Measurements from ENCODE around the gene FAM227A.

The FAM227A gene

DNA sequence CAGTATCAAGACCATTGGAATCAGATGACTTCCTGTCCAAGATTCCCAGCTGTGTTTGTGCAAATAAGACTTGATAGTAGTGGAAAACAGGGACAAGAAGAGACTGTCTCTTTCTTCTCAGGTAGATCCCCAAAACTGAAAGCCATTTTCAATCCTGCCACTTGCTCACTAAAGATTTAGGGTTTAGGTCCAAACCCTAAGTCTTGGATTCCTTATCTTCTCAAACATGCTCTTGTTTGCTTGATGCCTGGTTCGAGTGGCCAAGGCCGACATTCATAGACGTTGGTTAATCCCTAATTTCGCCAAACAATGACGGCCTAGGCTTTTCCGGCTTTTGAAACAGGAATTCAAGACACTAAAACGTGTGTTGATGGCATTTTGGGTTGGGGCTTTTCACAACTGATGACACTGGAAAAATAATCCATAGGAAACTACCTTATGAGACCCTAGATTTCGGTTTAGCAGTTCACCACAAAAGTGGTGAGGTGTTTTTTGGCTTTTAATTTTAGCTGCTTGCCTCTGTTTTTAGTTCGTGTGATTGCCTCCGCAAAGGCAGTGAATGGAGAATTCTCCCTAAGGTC is 48.6 kb upstream of the FAM227A start:
- Histone ChIP-seq H3K4me3 (ENCODE audit: low read depth, low read length) (peak overlapping the region; percentile 32), H3K27ac (ENCODE audit: extremely low read depth, low read depth, low read length) (peak overlapping the region; percentile 63), H3K9me3 (ENCODE audit: control insufficient read depth, insufficient read depth, low read depth, low read length) (no peaks in the 10 kb centered on the region), H3K4me1 (ENCODE audit: control insufficient read depth, insufficient read depth, low read length) (peaks cover 13% of the 10 kb centered on the region), H3K36me3 (ENCODE audit: control insufficient read depth in 2 of 2, insufficient read depth in 1 of 2, low read length in 2 of 2) (peaks cover 0 to 14% of the 10 kb centered on the region in 2 experiments; a peak in 1 of 3 replicates)
- peak; percentile 32; the same call in 1 of the 2 replicates for TF ChIP-seq ZBTB20 (tag by site-specific recombination; IDR thresholded peaks at IDR 0.05)
- no peak for TF ChIP-seq ZBTB1 (tag by site-specific recombination; IDR thresholded peaks at IDR 0.05)
- TF ChIP-seq, protein P1, sequence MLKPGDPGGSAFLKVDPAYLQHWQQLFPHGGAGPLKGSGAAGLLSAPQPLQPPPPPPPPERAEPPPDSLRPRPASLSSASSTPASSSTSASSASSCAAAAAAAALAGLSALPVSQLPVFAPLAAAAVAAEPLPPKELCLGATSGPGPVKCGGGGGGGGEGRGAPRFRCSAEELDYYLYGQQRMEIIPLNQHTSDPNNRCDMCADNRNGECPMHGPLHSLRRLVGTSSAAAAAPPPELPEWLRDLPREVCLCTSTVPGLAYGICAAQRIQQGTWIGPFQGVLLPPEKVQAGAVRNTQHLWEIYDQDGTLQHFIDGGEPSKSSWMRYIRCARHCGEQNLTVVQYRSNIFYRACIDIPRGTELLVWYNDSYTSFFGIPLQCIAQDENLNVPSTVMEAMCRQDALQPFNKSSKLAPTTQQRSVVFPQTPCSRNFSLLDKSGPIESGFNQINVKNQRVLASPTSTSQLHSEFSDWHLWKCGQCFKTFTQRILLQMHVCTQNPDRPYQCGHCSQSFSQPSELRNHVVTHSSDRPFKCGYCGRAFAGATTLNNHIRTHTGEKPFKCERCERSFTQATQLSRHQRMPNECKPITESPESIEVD (tag by site-specific recombination; IDR thresholded peaks at IDR 0.05): 0 out of 2 replicates have a peak, but pooled peaks have one; percentile 18
- TF ChIP-seq ZNF792 (tag by site-specific recombination; IDR thresholded peaks at IDR 0.05): no peak
- 0 out of 2 replicates have a peak, but pooled peaks have one; percentile 25 for TF ChIP-seq ZBTB48 (tag by site-specific recombination; IDR thresholded peaks at IDR 0.05)
- TF ChIP-seq ZNF391 (tag by site-specific recombination; IDR thresholded peaks at IDR 0.05; ENCODE audit: borderline replicate concordance, low read depth): 0 out of 2 replicates have a peak, but pooled peaks have one; percentile 67
- no peak for TF ChIP-seq ZSCAN16 (tag by site-specific recombination; IDR thresholded peaks at IDR 0.05)
- no peak for TF ChIP-seq ZNF112 (tag by site-specific recombination; IDR thresholded peaks at IDR 0.05)
- ChIA-PET POLR2A (no interaction called here), CTCF (interaction anchor here (0.9 kb wide), 1 partner anchor 21 kb away, joined by 4 read pairs; no protein-coding TSS in a partner anchor)

DNA sequence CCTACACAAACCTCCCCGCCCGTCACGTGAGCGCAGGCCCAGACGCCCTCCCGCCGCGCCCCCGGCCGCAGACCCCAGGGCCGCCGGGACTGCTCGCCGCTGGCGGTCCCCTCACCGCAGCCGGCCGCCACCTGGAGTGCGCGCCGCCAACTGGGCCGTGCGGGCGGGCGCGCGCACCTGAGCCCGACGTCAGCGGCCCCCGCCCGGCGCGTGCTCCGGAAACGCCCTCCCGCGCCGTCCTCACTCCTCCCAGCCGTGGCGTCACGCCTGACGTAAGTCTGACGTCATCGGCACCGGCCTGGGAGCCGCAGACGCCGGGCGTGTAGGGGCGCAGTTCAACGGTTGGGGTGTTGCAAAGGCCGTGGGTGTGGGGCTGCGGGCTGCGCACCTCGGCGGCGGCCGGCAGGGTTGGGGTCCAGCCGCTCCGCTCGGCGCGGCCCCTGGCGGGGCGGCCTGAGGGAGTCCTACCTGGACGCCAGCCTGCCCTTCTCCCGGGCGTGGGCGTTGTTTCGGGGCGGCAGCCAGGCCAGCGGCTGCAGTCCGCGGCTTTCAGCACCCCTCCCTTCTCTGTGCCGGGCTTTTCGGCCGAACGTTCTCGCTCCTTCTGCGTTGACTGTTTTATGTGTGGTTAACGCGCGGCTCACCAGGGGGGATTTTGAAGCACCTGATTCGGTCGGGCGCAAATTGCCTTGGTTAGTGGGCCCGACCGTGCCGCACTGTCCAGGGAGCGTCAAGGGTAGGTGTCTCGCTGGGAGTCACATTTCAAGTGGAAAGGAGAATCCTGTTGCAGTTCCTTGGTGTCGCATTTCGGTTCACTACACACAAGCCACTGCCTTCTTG is 44.8 kb upstream of the FAM227A start, which contains the start of gene JOSD1:
TSS of gene JOSD1 (minus strand) at position 155 of the 840 bp plus-strand sequence. CDS start 956 bp downstream, outside the sequence.
- POLR2A ChIA-PET: interaction anchor here (8.0 kb wide), 1 partner anchor 19 kb away, joined by 60 read pairs; the partner anchor contains the start of gene TOMM22
- peaks cover 3 to 30% of the 10 kb centered on the region in 2 experiments; a peak in 2 of 3 replicates for H3K36me3 ChIP-seq (ENCODE audit: control insufficient read depth in 2 of 2, insufficient read depth in 1 of 2, low read length in 2 of 2)
- H3K4me3 ChIP-seq (ENCODE audit: low read depth, low read length): peak within 1 kb of the TSS; percentile 76
- H3K4me1 ChIP-seq (ENCODE audit: control insufficient read depth, insufficient read depth, low read length): peaks cover 7% of the 10 kb centered on the region; the same call in 1 of the 2 replicates
- H3K9me3 ChIP-seq (ENCODE audit: control insufficient read depth, insufficient read depth, low read depth, low read length): no peaks in the 10 kb centered on the region
- peak within 1 kb of the TSS; percentile 93 for H3K27ac ChIP-seq (ENCODE audit: extremely low read depth, low read depth, low read length)
- CTCF ChIA-PET: no interaction called here
- TF ChIP-seq SALL2 (tag by site-specific recombination; IDR thresholded peaks at IDR 0.05; ENCODE audit: borderline replicate concordance) (0 out of 2 replicates have a peak, but pooled peaks have one; percentile 74), MEIS1 (CRISPR knock-in tag; IDR thresholded peaks at IDR 0.05; ENCODE audit: borderline replicate concordance) (no peak), ZNF677 (tag by site-specific recombination; IDR thresholded peaks at IDR 0.05) (no peak), SCRT2 (tag by site-specific recombination; IDR thresholded peaks at IDR 0.05) (peak; percentile 93), ZNF2 (tag by site-specific recombination; IDR thresholded peaks at IDR 0.05) (peak; percentile 88), ZNF10 (tag by site-specific recombination; IDR thresholded peaks at IDR 0.05) (peak; percentile 66), ZBTB20 (tag by site-specific recombination; IDR thresholded peaks at IDR 0.05) (peak; percentile 79), ZNF140 (tag by site-specific recombination; IDR thresholded peaks at IDR 0.05) (no peak), ZNF600 (tag by site-specific recombination; IDR thresholded peaks at IDR 0.05) (peak; percentile 64; the same call in 1 of the 2 replicates)
- TF ChIP-seq, protein P2, sequence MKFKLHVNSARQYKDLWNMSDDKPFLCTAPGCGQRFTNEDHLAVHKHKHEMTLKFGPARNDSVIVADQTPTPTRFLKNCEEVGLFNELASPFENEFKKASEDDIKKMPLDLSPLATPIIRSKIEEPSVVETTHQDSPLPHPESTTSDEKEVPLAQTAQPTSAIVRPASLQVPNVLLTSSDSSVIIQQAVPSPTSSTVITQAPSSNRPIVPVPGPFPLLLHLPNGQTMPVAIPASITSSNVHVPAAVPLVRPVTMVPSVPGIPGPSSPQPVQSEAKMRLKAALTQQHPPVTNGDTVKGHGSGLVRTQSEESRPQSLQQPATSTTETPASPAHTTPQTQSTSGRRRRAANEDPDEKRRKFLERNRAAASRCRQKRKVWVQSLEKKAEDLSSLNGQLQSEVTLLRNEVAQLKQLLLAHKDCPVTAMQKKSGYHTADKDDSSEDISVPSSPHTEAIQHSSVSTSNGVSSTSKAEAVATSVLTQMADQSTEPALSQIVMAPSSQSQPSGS (tag by site-specific recombination; IDR thresholded peaks at IDR 0.05; ENCODE audit: low read depth): peak; percentile 98
- TF ChIP-seq, protein P3, sequence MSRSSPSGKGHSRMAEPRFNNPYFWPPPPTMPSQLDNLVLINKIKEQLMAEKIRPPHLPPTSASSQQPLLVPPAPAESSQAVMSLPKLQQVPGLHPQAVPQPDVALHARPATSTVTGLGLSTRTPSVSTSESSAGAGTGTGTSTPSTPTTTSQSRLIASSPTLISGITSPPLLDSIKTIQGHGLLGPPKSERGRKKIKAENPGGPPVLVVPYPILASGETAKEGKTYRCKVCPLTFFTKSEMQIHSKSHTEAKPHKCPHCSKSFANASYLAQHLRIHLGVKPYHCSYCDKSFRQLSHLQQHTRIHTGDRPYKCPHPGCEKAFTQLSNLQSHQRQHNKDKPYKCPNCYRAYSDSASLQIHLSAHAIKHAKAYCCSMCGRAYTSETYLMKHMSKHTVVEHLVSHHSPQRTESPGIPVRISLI (tag by site-specific recombination; IDR thresholded peaks at IDR 0.05): no peak
- TF ChIP-seq, protein P4, sequence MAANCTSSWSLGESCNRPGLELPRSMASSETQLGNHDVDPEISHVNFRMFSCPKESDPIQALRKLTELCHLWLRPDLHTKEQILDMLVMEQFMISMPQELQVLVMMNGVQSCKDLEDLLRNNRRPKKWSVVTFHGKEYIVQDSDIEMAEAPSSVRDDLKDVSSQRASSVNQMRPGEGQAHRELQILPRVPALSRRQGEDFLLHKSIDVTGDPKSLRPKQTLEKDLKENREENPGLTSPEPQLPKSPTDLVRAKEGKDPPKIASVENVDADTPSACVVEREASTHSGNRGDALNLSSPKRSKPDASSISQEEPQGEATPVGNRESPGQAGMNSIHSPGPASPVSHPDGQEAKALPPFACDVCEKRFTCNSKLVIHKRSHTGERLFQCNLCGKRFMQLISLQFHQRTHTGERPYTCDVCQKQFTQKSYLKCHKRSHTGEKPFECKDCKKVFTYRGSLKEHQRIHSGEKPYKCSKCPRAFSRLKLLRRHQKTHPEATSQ (tag by site-specific recombination; IDR thresholded peaks at IDR 0.05): peak; percentile 78; the same call in 1 of the 2 replicates
- TF ChIP-seq, protein P5, sequence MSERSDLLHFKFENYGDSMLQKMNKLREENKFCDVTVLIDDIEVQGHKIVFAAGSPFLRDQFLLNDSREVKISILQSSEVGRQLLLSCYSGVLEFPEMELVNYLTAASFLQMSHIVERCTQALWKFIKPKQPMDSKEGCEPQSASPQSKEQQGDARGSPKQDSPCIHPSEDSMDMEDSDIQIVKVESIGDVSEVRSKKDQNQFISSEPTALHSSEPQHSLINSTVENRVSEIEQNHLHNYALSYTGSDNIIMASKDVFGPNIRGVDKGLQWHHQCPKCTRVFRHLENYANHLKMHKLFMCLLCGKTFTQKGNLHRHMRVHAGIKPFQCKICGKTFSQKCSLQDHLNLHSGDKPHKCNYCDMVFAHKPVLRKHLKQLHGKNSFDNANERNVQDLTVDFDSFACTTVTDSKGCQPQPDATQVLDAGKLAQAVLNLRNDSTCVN (tag by site-specific recombination; optimal IDR thresholded peaks at IDR 0.05): peak; percentile 69
- TF ChIP-seq, protein P6, sequence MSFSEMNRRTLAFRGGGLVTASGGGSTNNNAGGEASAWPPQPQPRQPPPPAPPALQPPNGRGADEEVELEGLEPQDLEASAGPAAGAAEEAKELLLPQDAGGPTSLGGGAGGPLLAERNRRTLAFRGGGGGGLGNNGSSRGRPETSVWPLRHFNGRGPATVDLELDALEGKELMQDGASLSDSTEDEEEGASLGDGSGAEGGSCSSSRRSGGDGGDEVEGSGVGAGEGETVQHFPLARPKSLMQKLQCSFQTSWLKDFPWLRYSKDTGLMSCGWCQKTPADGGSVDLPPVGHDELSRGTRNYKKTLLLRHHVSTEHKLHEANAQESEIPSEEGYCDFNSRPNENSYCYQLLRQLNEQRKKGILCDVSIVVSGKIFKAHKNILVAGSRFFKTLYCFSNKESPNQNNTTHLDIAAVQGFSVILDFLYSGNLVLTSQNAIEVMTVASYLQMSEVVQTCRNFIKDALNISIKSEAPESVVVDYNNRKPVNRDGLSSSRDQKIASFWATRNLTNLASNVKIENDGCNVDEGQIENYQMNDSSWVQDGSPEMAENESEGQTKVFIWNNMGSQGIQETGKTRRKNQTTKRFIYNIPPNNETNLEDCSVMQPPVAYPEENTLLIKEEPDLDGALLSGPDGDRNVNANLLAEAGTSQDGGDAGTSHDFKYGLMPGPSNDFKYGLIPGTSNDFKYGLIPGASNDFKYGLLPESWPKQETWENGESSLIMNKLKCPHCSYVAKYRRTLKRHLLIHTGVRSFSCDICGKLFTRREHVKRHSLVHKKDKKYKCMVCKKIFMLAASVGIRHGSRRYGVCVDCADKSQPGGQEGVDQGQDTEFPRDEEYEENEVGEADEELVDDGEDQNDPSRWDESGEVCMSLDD (tag by site-specific recombination; IDR thresholded peaks at IDR 0.05): peak; percentile 93

Data from HEK293 (cell line).